Measurements from ENCODE around the gene LAG3. TPM values are rescaled to one million over a fixed set of nuclear protein-coding genes. Genes with fewer than 3 reads are reported as not detected.

Gene LAG3
- total RNA-seq, 1 experiment from 2014 or later, result 3.3 TPM

DNA sequence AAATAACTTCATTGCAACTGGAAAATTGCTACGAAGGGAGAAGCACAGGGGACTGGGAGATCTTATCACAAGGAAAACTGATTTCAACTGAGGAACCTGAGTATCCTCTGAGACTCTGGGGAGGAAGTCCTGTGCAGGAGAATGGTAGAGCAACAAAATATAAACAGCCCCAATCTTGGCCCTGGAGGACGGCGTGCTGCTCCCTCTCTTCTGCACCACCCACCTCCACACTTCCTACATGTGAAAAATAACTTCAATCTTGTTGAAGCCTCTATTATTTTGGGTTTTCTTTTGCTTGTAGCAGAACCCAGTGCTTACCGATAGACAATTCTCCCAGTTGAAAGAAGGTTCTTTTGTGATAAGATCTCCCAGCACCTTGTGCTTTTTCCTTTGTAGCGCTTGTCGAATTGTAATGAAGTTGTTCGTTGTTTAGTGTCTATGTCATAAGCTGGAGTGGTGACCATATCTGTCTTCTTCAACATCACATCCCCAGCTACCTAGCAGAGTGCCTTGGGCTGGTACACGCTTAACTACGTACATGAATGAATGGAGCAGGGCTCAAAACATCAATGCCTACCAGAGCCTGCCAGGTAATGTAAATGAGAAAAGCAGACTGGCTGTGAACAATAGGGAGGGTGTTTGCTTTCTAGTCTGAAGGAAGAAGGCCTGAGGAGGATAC, 14.2 kb downstream of the LAG3 start:
- ATAC-seq (no peak), DNase-seq (ENCODE audit: low read depth, low spot score) (no peak)
- no peak overlapping the region for H2AFZ ChIP-seq (ENCODE audit: low read depth, low read length, poor library complexity, severe bottlenecking)
- no peak overlapping the region for H3K4me3 ChIP-seq (replicated peaks in 1 of 2; ENCODE audit: low read depth in 1 of 2, low read length in 2 of 2)
- no peak overlapping the region for H3K9ac ChIP-seq (ENCODE audit: low read length)
- no peak overlapping the region for H3K27ac ChIP-seq (ENCODE audit: low read depth, low read length)
- RAD21 ChIA-PET (ENCODE audit: low non-redundant PET in 1 of 2, low total read pairs in 2 of 2, uncharacterized antibody in 2 of 2, unreplicated experiment in 2 of 2), result no interaction called here
- POLR2A ChIA-PET, result no interaction called here
- no peaks in the 10 kb centered on the region for H4K20me1 ChIP-seq (ENCODE audit: insufficient read depth)
- TF ChIP-seq JUND (IDR thresholded peaks at IDR 0.05), result no peak
- no peak for TF ChIP-seq SRF (IDR thresholded peaks at IDR 0.05; ENCODE audit: low read depth)
- TF ChIP-seq TCF7L2 (IDR thresholded peaks at IDR 0.05; ENCODE audit: borderline replicate concordance, extremely low read depth, insufficient read depth, insufficient read length), result no peak
- no peak for TF ChIP-seq EGR1 (IDR thresholded peaks at IDR 0.05; ENCODE audit: low read depth)
- TF ChIP-seq ATF3 (IDR thresholded peaks at IDR 0.05), result no peak
- no peak for TF ChIP-seq SIN3A (IDR thresholded peaks at IDR 0.05; ENCODE audit: low read depth)
- TF ChIP-seq FOSL1 (IDR thresholded peaks at IDR 0.05; ENCODE audit: low read depth), result no peak
- TF ChIP-seq CEBPB (IDR thresholded peaks at IDR 0.05; ENCODE audit: low read depth), result no peak
- no peak for TF ChIP-seq RAD21 (IDR thresholded peaks at IDR 0.05; ENCODE audit: low read depth)
- no peak for TF ChIP-seq REST (IDR thresholded peaks at IDR 0.05; ENCODE audit: low read depth)
- TF ChIP-seq ZNF274 (IDR thresholded peaks at IDR 0.05; ENCODE audit: low read depth, low read length), result no peak
- TF ChIP-seq SP1 (IDR thresholded peaks at IDR 0.05; ENCODE audit: low read depth), result no peak
- CTCF ChIA-PET, result interaction anchor here (1.0 to 1.6 kb wide), 3 partner anchors 8 to 33 kb away, joined by 3 to 4 read pairs (median 4); partner anchors contain the start of genes MLF2 and PTMS
- no peaks in the 10 kb centered on the region for H3K36me3 ChIP-seq (ENCODE audit: control insufficient read depth in 1 of 2, insufficient read depth in 2 of 2, low read length in 2 of 2)
- no peaks in the 10 kb centered on the region for H3K27me3 ChIP-seq (ENCODE audit: insufficient read depth, low read length)
- intact Hi-C loops (cut with micrococcal nuclease), result no loop called here
- H3K4me2 ChIP-seq (ENCODE audit: low read length), result no peak overlapping the region
- no TSS peak for BruUV-seq (replicated peaks)
- no peaks in the 10 kb centered on the region for H3K9me2 ChIP-seq (ENCODE audit: insufficient read depth)
- peaks cover 0 to 13% of the 10 kb centered on the region in 2 experiments; a peak in 3 of 4 replicates for H3K4me1 ChIP-seq (ENCODE audit: control insufficient read depth in 1 of 2, insufficient read depth in 2 of 2, low read length in 2 of 2)
- H3K79me2 ChIP-seq (ENCODE audit: insufficient read depth, low read length), result no peaks in the 10 kb centered on the region
- H3K9me3 ChIP-seq (ENCODE audit: control insufficient read depth in 1 of 2, insufficient read depth in 1 of 2, low read depth in 1 of 2, low read length in 2 of 2), result no peaks in the 10 kb centered on the region

Data from HCT116 (cell line).